Activated naive CD8-positive, alpha-beta T cell treated with anti-CD3 and anti-CD28 coated beads, Interleukin-2, amount 50 U/mL, for 24 hours (primary cell): ENCODE results near the gene OR51E1.

Experiments used
- ATAC-seq: fragments of 150-1000 bp; cut with Tn5 transposase; one replicate; pipeline ENCODE4 v1.10.0; 2021
- DNase-seq: peaks from one replicate; pipeline ENCODE4 v3.0.0; 2021
- H3K27ac Mint-ChIP-seq: one replicate; pipeline ENCODE4 v1.8.0; 2021; ENCODE audit warnings: mild to moderate bottlenecking, mixed read lengths
- H3K27me3 Mint-ChIP-seq: one replicate; pipeline ENCODE4 v1.8.0; 2021; ENCODE audit warnings: mixed read lengths
- H3K36me3 Mint-ChIP-seq: one replicate; pipeline ENCODE4 v1.8.0; 2021; ENCODE audit warnings: low read depth, mixed read lengths
- H3K4me1 Mint-ChIP-seq: one replicate; pipeline ENCODE4 v1.8.0; 2021; ENCODE audit warnings: mixed read lengths
- H3K4me3 Mint-ChIP-seq: one replicate; pipeline ENCODE4 v1.8.0; 2021; ENCODE audit warnings: mild to moderate bottlenecking, moderate library complexity, mixed read lengths
- H3K9me3 Mint-ChIP-seq: one replicate; pipeline ENCODE4 v1.8.0; 2021; ENCODE audit warnings: mixed read lengths

Gene OR51E1

GRCh38 chr11:4672470-4672869, 28.7 kb downstream of the OR51E1 start:
- Mint-ChIP-seq H3K27ac (no peak overlapping the region), H3K4me1 (no peaks in the 10 kb centered on the region), H3K27me3 (peaks cover 23% of the 10 kb centered on the region), H3K4me3 (no peak overlapping the region), H3K9me3 (no peaks in the 10 kb centered on the region), H3K36me3 (no peaks in the 10 kb centered on the region)
- ATAC-seq (no peak), DNase-seq (no peak)

- no peak overlapping the region for H3K4me3 Mint-ChIP-seq
- ATAC-seq (no peak), DNase-seq (no peak)
- peaks cover 23% of the 10 kb centered on the region for H3K27me3 Mint-ChIP-seq
- no peaks in the 10 kb centered on the region for H3K4me1 Mint-ChIP-seq
- H3K9me3 Mint-ChIP-seq, result no peaks in the 10 kb centered on the region
- no peaks in the 10 kb centered on the region for H3K36me3 Mint-ChIP-seq
- no peak overlapping the region for H3K27ac Mint-ChIP-seq
These were observed 30.0 kb downstream of the OR51E1 start for GRCh38 chr11:4673781-4674180.

GRCh38 chr11:4677948-4678347, 34.2 kb downstream of the OR51E1 start:
- H3K36me3 Mint-ChIP-seq, result no peaks in the 10 kb centered on the region
- ATAC-seq (no peak), DNase-seq (no peak)
- H3K4me1 Mint-ChIP-seq, result no peaks in the 10 kb centered on the region
- peaks cover 15% of the 10 kb centered on the region for H3K27me3 Mint-ChIP-seq
- H3K27ac Mint-ChIP-seq, result no peak overlapping the region
- H3K9me3 Mint-ChIP-seq, result no peaks in the 10 kb centered on the region
- no peak overlapping the region for H3K4me3 Mint-ChIP-seq

- no peak overlapping the region for H3K27ac Mint-ChIP-seq
- no peaks in the 10 kb centered on the region for H3K4me1 Mint-ChIP-seq
- DNase-seq (no peak), ATAC-seq (no peak)
- H3K4me3 Mint-ChIP-seq, result no peak overlapping the region
- no peaks in the 10 kb centered on the region for H3K36me3 Mint-ChIP-seq
- H3K9me3 Mint-ChIP-seq, result no peaks in the 10 kb centered on the region
- H3K27me3 Mint-ChIP-seq, result peaks cover 4% of the 10 kb centered on the region
These were observed 36.6 kb downstream of the OR51E1 start for GRCh38 chr11:4680341-4680740.

- no peaks in the 10 kb centered on the region for H3K36me3 Mint-ChIP-seq
- no peak overlapping the region for H3K4me3 Mint-ChIP-seq
- H3K27ac Mint-ChIP-seq, result no peak overlapping the region
- ATAC-seq (no peak), DNase-seq (no peak)
- no peaks in the 10 kb centered on the region for H3K4me1 Mint-ChIP-seq
- H3K27me3 Mint-ChIP-seq, result peaks cover 1% of the 10 kb centered on the region
- H3K9me3 Mint-ChIP-seq, result no peaks in the 10 kb centered on the region
These were observed 39.0 kb downstream of the OR51E1 start for GRCh38 chr11:4682623-4683419.

- Mint-ChIP-seq H3K4me1 (no peaks in the 10 kb centered on the region), H3K36me3 (no peaks in the 10 kb centered on the region), H3K27ac (no peak overlapping the region), H3K4me3 (no peak overlapping the region), H3K9me3 (no peaks in the 10 kb centered on the region), H3K27me3 (no peaks in the 10 kb centered on the region)
- DNase-seq (no peak), ATAC-seq (no peak)
These were observed 41.0 kb downstream of the OR51E1 start for GRCh38 chr11:4684631-4685285.

GRCh38 chr11:4695442-4695841, 51.7 kb downstream of the OR51E1 start:
- H3K4me3 Mint-ChIP-seq, result no peak overlapping the region
- no peak for DNase-seq
- ATAC-seq, result no peak
- H3K4me1 Mint-ChIP-seq, result no peaks in the 10 kb centered on the region
- H3K9me3 Mint-ChIP-seq, result no peaks in the 10 kb centered on the region
- no peaks in the 10 kb centered on the region for H3K36me3 Mint-ChIP-seq
- peaks cover 6% of the 10 kb centered on the region for H3K27me3 Mint-ChIP-seq
- H3K27ac Mint-ChIP-seq, result no peak overlapping the region

- Mint-ChIP-seq H3K27ac (no peak within 1 kb of the TSS), H3K36me3 (no peaks in the 10 kb centered on the region), H3K27me3 (peaks cover 6% of the 10 kb centered on the region), H3K4me3 (no peak within 1 kb of the TSS), H3K4me1 (no peaks in the 10 kb centered on the region), H3K9me3 (no peaks in the 10 kb centered on the region)
- DNase-seq (no peak), ATAC-seq (no peak)
These were observed 53.8 kb downstream of the OR51E1 start, which contains the start of gene OR51E2 for GRCh38 chr11:4697585-4697984. OR51E2 (minus strand) TSS chr11:4697853; CDS start chr11:4682711, 15,142 bp downstream.

- no peak overlapping the region for H3K27ac Mint-ChIP-seq
- H3K27me3 Mint-ChIP-seq, result peaks cover 6% of the 10 kb centered on the region
- H3K9me3 Mint-ChIP-seq, result no peaks in the 10 kb centered on the region
- ATAC-seq (no peak), DNase-seq (no peak)
- H3K36me3 Mint-ChIP-seq, result no peaks in the 10 kb centered on the region
- H3K4me3 Mint-ChIP-seq, result no peak overlapping the region
- H3K4me1 Mint-ChIP-seq, result no peaks in the 10 kb centered on the region
These were observed 56.1 kb downstream of the OR51E1 start for GRCh38 chr11:4699697-4700435.

GRCh38 chr11:4700436-4700820, 56.6 kb downstream of the OR51E1 start:
- no peaks in the 10 kb centered on the region for H3K36me3 Mint-ChIP-seq
- ATAC-seq (no peak), DNase-seq (no peak)
- no peak overlapping the region for H3K4me3 Mint-ChIP-seq
- no peak overlapping the region for H3K27ac Mint-ChIP-seq
- H3K4me1 Mint-ChIP-seq, result no peaks in the 10 kb centered on the region
- H3K27me3 Mint-ChIP-seq, result peaks cover 6% of the 10 kb centered on the region
- no peaks in the 10 kb centered on the region for H3K9me3 Mint-ChIP-seq

GRCh38 chr11:4704054-4704789, 60.4 kb downstream of the OR51E1 start, which contains the start of gene MMP26:
MMP26 (plus strand) TSS chr11:4704784.
- ATAC-seq (no peak), DNase-seq (no peak)
- peaks cover 2% of the 10 kb centered on the region for H3K27me3 Mint-ChIP-seq
- H3K9me3 Mint-ChIP-seq, result no peaks in the 10 kb centered on the region
- no peaks in the 10 kb centered on the region for H3K36me3 Mint-ChIP-seq
- H3K27ac Mint-ChIP-seq, result no peak within 1 kb of the TSS
- H3K4me3 Mint-ChIP-seq, result no peak within 1 kb of the TSS
- H3K4me1 Mint-ChIP-seq, result no peaks in the 10 kb centered on the region

- Mint-ChIP-seq H3K4me3 (no peak overlapping the region), H3K36me3 (no peaks in the 10 kb centered on the region), H3K27ac (no peak overlapping the region), H3K27me3 (peaks cover 5% of the 10 kb centered on the region), H3K4me1 (no peaks in the 10 kb centered on the region), H3K9me3 (no peaks in the 10 kb centered on the region)
- DNase-seq (no peak), ATAC-seq (no peak)
These were observed 61.1 kb downstream of the OR51E1 start for GRCh38 chr11:4704790-4705334.
